Stimulated activated naive CD8-positive, alpha-beta T cell treated with anti-CD3 and anti-CD28 coated beads, Interleukin-15, Interleukin-2, amounts not matched to agents 100 U/mL and 50 U/mL, for 24 hours (primary cell): ENCODE measurements around the gene LAPTM5.
"Not testable (repeated sequence)": the region's sequence is repeated elsewhere in the genome, so short reads cannot be mapped to it uniquely, and the experiment has no call there.

Experiments used
- ATAC-seq: fragments of 150-1000 bp; cut with Tn5 transposase; one replicate; pipeline ENCODE4 v1.10.0; 2021
- DNase-seq: peaks from one replicate; pipeline ENCODE4 v3.0.0; 2021

The LAPTM5 gene

DNA sequence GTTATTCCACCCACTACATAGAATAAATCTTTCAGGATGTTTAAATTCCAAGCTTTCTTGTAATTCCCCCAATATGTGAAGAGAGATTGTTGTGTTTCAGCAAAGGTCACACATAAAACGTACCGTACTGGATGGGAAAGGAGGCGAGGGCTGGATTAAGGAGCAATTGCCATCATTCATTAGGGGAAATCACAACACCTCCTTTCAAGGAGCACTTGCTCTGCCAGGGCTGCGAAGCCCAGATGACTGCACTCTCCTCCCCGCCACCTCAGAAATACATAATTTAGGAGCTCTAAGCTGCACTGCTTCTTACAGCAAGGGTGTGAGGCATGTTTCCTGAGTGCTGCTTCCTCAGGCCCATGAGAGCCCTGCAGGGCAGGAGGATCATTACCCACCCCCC is 63.8 kb downstream of the LAPTM5 start:
- DNase-seq (no peak), ATAC-seq (no peak)

DNA sequence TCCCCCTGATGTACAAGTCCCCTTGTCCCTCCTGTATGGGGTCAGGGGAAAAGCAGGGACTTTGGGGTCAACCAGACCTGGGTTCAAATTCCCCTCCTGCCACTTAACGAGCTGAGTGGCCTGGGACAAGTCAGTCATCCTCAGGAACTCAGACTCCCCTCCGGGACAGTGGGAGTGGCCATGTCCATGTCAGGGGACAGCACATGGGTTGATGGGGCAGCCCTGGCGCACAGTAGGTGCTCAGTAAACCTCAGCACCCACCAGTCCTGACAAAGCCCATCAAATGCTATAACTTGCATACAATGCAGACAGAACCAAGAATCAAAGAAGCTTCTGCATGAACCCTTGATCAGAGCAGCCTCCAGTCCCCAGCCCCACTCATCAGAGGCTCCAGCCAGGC is 64.2 kb downstream of the LAPTM5 start:
- ATAC-seq (no peak), DNase-seq (no peak)

- DNase-seq = no peak
- no peak for ATAC-seq
Measured at GRCh38 chr1:30692948-30693301, 64.6 kb downstream of the LAPTM5 start.

- ATAC-seq (no peak), DNase-seq (no peak)
Measured at GRCh38 chr1:30692201-30692947, 65.2 kb downstream of the LAPTM5 start.

- DNase-seq (no peak), ATAC-seq (no peak)
Measured at GRCh38 chr1:30691480-30691879, 66.1 kb downstream of the LAPTM5 start.

DNA sequence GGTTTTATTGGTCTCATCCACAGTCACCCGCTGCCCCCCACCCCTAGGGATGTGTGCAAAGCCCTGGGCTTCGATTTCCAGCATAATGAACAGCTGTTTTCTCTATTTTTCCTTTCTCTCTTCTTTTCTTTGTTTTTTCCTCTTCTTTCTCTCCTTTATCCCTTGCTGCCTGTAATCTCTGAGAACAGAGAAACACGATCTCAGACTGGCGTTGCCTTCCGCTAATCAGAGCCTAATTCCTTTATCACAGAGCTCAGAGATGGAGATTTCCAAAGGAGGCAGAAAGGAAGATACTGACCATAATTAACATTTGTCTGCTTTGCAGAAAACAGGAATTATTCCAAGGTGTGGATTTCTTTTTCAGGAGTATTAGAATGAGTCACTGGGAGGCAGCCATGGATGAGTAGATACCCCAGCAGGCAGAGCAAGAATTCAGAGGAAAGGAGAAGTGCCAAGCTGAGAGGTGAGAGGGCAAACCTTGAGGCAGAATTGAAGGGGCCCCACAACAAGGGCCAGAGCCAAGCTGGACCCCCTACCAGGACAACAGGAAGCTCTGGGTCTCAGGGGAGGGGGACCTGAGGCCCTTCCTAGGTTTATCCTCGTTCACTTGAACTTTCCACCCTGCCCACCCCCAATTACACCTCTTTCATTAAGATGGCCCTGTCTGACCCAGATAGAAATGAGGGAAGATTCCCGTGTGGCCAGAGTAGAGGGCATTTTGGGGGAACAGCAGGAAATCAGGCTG is 67.5 kb downstream of the LAPTM5 start:
- ATAC-seq (no peak), DNase-seq (no peak)

DNA sequence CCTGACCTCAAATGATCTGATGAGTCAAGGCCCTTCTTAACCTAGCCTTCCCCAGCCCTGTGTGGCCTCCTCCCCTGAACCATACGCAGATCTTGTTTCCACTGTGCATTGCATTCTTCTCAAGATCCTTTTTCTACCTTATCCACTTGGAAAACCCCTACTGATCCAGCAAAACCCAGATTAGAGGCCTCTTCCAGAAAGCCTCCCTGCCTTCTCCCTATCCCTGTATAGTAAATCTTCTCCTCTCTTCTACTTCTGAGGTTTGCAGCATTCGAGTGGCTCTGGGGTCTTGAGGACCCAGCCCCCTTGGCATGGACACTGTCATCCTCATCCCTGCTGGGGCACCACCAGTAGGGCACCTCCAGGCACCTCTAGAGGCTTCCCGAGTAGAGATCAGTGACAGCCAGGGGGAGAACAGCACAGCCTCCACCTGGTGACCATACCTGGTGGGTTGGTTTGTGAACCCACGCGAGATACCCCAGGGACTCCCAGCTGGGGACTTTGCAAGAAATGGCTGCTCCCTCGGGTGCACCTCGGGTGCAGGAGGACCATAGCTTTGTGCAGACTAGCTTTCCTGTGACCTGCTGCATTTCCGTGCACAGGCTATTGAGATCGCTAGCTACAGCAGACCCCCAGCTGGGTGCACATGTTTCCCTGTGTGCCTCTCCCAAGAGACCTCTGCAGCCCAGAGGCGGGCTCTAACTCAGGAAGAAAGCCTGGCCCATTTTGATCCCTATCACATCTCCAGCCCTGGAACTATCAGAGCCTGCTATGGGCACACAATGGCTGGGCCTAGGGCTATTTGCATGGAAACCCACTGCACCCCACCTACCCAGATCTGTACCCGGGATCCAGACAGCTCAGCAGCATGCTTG is 68.4 kb downstream of the LAPTM5 start:
- ATAC-seq = no peak
- no peak for DNase-seq

DNA sequence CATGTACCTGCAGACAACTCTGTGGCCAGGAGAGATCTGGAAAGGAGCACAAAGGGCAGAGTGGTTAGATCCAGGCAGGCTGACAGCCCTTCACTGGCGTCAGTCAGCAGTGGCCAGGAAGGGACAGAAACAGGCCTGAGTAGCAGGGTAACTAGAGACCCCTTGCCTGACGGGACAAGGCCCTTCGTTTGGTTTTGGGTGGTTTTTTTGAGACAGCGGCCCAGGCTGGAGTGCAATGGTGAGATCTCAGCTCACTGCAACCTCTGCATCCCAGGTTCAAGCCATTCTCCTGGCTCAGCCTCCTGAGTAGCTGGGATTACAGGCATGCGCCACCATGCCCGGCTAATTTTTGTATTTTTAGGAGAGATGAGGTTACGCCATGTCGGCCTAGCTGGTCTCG is 69.1 kb downstream of the LAPTM5 start:
- DNase-seq, ATAC-seq: not testable (repeated sequence)

- no peak for ATAC-seq
- DNase-seq = no peak
Measured at GRCh38 chr1:30687886-30688285, 69.7 kb downstream of the LAPTM5 start.

DNA sequence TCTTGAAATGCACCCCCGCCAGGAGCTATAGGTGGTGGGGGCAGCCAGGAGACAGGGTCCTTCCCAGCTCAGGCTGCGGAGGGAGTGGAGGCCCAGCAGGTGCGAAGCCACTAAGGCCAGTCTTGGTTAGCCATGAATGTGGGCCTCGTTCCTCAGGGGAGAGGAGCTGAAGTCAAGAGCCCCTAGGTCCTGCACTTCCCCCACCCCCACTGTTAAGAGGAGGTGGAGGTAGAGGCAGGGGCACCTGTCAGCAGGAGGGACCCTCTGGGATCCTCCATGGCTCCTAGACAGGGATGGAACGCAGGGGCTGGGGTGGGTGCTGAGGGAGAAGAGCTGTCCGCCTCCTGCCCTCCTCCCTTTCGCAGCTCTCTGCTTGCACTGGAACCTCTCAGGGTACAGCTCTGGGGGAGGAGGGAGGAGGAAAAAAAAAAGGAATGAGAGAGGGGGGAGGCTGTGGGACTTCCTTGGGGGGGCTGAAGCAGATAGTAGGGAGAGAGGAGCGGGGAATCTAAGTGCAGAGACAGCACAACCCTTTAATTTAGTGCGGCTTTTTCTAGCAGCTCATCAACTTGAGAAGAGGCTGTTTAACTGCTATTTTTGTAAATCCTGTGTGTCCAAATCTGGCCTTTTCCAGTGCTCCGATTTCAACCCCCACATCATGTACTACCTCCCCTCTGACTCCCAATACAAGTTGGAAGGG is 71.2 kb downstream of the LAPTM5 start:
- no peak for DNase-seq

DNA sequence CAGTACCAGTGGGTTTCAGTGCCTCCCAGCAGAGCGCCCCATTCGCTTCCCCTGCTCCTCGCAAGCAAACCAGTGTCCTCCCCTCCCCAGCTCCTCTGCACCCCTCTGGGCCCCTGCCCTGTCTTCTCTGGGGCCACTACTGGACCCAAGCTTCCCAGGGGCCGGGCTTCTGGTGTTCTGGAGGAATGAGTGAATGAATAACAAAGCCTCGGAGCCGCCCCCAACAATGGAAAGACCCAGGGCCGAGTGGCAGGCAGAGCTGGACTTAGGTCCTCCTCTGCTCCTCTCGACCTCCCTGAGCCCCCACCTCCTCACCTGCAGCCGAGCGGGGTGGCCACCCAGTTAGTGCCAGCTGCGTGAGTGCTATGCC is 71.8 kb downstream of the LAPTM5 start:
- DNase-seq (no peak), ATAC-seq (no peak)

More for the DNA sequence above, 71.2 kb downstream of the LAPTM5 start:
- no peak for ATAC-seq

GRCh38 chr1:30684881-30685795 is 72.4 kb downstream of the LAPTM5 start:
- DNase-seq (peak; percentile 9), ATAC-seq (peak; percentile 39)

DNA sequence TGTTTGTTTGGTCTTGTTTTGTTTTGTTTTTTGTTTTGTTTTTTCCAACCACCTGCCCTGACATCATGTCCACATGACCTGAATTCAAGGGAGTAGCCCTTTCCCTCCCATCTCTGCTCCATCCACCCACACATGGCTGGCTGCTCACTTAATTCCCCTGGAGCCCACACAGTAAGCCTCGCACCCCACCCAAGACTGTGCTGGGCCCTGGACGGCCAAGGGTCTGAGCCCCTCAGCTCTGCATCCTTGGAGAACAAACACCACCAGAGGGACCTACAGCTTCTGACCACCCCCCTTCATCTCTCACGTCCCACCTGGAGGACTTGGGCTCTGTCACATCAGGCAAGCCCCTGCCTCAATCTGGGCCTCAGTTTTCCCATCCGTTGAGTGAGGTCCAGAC is 73.3 kb downstream of the LAPTM5 start:
- DNase-seq = no peak
- ATAC-seq = no peak

- ATAC-seq (no peak), DNase-seq (no peak)
Measured at GRCh38 chr1:30683699-30684098, 73.9 kb downstream of the LAPTM5 start.
